Measurements from ENCODE around the gene YBX1. TPM values are rescaled to one million over a fixed set of nuclear protein-coding genes. Genes with fewer than 3 reads are reported as not detected.
"Not testable (repeated sequence)": the region's sequence is repeated elsewhere in the genome, so short reads cannot be mapped to it uniquely, and the experiment has no call there.

Gene YBX1
- total RNA-seq, 1 donor from 2014 or later = 582 TPM

DNA sequence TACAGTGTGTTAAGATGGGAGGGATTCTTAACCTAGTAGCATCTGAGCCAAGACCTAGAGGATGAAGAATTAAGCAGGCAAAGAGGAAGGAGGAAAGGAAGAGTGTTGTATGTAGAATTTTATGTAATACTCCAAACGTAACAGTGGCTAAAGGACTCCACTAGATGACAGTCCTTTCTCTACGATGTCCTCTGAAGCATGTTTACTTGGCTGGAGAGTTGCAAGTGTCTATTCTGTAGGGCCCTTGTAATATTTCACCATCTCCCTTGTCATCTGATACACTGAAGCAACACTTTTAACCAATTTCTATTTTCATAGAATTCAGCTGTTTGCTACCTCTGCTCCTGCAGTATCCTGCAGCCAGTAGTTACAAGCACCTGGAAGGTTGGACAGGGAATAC lies 2.2 kb upstream of the YBX1 start:
- no peak overlapping the region for H3K27ac Mint-ChIP-seq (ENCODE audit: unreplicated experiment)
- no peaks in the 10 kb centered on the region for H3K9me3 Mint-ChIP-seq (ENCODE audit: low read depth)
- no peak overlapping the region for H3K4me3 Mint-ChIP-seq (ENCODE audit: unreplicated experiment)
- no peaks in the 10 kb centered on the region for H3K27me3 Mint-ChIP-seq (ENCODE audit: low read depth)
- TF ChIP-seq, protein P1, sequence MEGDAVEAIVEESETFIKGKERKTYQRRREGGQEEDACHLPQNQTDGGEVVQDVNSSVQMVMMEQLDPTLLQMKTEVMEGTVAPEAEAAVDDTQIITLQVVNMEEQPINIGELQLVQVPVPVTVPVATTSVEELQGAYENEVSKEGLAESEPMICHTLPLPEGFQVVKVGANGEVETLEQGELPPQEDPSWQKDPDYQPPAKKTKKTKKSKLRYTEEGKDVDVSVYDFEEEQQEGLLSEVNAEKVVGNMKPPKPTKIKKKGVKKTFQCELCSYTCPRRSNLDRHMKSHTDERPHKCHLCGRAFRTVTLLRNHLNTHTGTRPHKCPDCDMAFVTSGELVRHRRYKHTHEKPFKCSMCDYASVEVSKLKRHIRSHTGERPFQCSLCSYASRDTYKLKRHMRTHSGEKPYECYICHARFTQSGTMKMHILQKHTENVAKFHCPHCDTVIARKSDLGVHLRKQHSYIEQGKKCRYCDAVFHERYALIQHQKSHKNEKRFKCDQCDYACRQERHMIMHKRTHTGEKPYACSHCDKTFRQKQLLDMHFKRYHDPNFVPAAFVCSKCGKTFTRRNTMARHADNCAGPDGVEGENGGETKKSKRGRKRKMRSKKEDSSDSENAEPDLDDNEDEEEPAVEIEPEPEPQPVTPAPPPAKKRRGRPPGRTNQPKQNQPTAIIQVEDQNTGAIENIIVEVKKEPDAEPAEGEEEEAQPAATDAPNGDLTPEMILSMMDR (IDR thresholded peaks at IDR 0.05) = no peak
- DNase-seq (ENCODE audit: low spot score) = no peak
- H3K36me3 Mint-ChIP-seq (ENCODE audit: low read depth) = peaks cover 12% of the 10 kb centered on the region
- H3K4me1 Mint-ChIP-seq (ENCODE audit: low read depth) = peaks cover 33% of the 10 kb centered on the region

DNA sequence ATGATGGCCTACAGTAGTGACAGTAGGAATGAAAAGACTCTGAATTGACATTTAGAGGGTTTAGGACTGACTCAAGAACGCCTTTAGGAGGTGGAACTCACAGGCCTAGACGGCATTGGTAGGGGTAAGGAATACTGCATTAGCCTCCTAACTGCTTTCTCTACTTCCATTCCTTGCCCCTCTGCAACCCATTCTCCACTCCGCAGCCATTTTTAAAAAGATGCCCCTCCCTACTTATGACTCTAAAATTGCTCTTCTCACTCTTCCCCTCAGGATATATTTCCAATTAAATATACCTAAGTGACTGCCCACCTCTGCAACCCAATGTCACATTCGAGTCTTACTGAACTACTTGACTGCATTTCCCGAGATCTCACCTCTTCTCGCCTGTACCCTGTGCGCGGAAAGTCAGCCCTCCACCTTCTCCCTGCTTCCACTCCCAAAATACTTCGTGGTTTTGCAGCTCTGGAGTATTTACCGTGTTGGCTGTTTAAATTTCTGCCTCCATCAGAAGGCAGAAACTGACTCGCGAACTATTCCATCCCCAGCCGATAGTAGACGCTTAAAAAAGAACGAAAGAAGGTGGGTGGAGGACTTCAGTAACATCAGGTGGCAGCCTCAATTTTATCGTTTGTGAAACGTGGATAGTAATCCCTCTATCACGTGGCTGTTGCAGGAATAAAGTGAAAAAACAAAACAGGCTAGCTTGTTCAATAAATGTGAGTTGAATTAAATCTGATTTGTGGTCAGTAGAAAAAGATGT lies 1.1 kb upstream of the YBX1 start:
- TF ChIP-seq, protein P1 (IDR thresholded peaks at IDR 0.05) = peak; percentile 20
- no peak for DNase-seq (ENCODE audit: low spot score)
- no peaks in the 10 kb centered on the region for H3K27me3 Mint-ChIP-seq (ENCODE audit: low read depth)
- H3K36me3 Mint-ChIP-seq (ENCODE audit: low read depth) = peaks cover 8% of the 10 kb centered on the region
- peak overlapping the region; percentile 91 for H3K4me3 Mint-ChIP-seq (ENCODE audit: unreplicated experiment)
- peak overlapping the region; percentile 95 for H3K27ac Mint-ChIP-seq (ENCODE audit: unreplicated experiment)
- H3K4me1 Mint-ChIP-seq (ENCODE audit: low read depth) = peaks cover 42% of the 10 kb centered on the region
- no peaks in the 10 kb centered on the region for H3K9me3 Mint-ChIP-seq (ENCODE audit: low read depth)

DNA sequence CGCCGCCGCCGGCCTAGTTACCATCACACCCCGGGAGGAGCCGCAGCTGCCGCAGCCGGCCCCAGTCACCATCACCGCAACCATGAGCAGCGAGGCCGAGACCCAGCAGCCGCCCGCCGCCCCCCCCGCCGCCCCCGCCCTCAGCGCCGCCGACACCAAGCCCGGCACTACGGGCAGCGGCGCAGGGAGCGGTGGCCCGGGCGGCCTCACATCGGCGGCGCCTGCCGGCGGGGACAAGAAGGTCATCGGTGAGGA lies 193 bp downstream of the YBX1 start:
- H3K27me3 Mint-ChIP-seq (ENCODE audit: low read depth); DNase-seq (ENCODE audit: low spot score); H3K9me3 Mint-ChIP-seq (ENCODE audit: low read depth); H3K36me3 Mint-ChIP-seq (ENCODE audit: low read depth): not testable (repeated sequence)
- peak overlapping the region; percentile 95 for H3K27ac Mint-ChIP-seq (ENCODE audit: unreplicated experiment)
- peak overlapping the region; percentile 91 for H3K4me3 Mint-ChIP-seq (ENCODE audit: unreplicated experiment)
- H3K4me1 Mint-ChIP-seq (ENCODE audit: low read depth) = peaks cover 53% of the 10 kb centered on the region

DNA sequence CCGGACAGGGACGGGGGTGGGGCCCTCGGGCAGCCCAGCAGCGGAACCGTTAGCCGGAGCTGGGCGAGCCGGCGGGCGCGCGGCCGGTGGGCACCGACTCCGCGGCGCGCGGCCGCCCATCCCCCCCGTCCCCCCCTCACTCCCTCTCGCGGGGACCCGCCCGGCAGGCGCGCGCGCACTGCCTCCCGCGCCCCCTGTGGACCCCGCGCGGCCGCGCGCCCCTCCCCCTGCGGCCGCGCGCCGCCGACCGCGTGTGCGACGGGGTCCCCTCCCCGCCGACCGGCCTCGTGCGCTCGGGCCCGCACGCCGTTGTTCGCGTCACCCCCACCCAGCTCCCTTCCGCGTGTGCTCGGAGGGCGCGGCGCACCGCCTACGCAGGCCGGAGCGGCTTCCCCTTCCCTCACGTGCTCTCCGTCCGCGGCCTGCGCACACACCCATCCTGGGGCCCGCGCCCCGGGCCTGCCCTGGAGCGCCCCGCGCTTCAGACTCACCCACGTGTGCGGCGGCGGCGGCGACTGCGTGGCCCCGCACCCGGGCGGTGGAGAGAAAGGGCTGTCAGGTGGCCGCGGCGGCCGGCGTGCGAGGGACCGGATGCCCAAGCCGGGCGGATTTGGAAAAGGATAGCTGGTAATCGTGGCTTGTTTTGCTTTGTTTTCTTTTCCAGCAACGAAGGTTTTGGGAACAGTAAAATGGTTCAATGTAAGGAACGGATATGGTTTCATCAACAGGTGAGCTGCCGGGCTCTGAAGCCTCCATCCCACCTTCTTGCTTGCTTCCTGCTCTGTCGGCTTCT lies 717 bp downstream of the YBX1 start:
- H3K9me3 Mint-ChIP-seq (ENCODE audit: low read depth) = no peaks in the 10 kb centered on the region
- H3K36me3 Mint-ChIP-seq (ENCODE audit: low read depth) = peaks cover 8% of the 10 kb centered on the region
- peak overlapping the region; percentile 90 for H3K27ac Mint-ChIP-seq (ENCODE audit: unreplicated experiment)
- TF ChIP-seq, protein P1 (IDR thresholded peaks at IDR 0.05) = no peak
- H3K4me1 Mint-ChIP-seq (ENCODE audit: low read depth) = peaks cover 58% of the 10 kb centered on the region
- DNase-seq (ENCODE audit: low spot score) = no peak
- H3K27me3 Mint-ChIP-seq (ENCODE audit: low read depth) = no peaks in the 10 kb centered on the region
- H3K4me3 Mint-ChIP-seq (ENCODE audit: unreplicated experiment) = peak overlapping the region; percentile 91

DNA sequence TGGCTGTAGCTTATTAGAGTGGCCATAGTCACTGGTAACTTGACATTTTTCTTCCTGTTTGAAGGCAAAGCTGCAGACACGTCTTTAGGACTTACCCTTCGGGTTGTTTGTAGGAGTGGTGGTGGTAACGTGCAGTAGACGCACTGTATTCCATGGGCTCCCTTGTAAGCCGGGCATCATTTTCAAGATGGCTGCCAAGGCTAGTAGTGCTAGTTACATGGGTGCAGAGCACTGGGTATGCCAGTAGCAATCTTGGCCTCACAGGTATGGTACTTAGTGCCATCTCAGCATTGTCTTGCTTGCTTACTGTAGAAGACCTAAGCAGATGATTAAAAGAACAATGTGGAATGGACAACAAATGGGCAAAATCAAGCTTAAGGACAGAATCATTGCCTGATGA lies 1.9 kb downstream of the YBX1 start:
- Mint-ChIP-seq H3K4me3 (ENCODE audit: unreplicated experiment) (peak overlapping the region; percentile 83), H3K27me3 (ENCODE audit: low read depth) (no peaks in the 10 kb centered on the region), H3K9me3 (ENCODE audit: low read depth) (no peaks in the 10 kb centered on the region), H3K36me3 (ENCODE audit: low read depth) (peaks cover 8% of the 10 kb centered on the region), H3K4me1 (ENCODE audit: low read depth) (peaks cover 70% of the 10 kb centered on the region), H3K27ac (ENCODE audit: unreplicated experiment) (peak overlapping the region; percentile 90)
- no peak for DNase-seq (ENCODE audit: low spot score)
- TF ChIP-seq, protein P1 (IDR thresholded peaks at IDR 0.05) = no peak
